ENCODE results near the gene MARCHF10.

Gene MARCHF10

GRCh38 chr17:62690168-62690897 is 117.8 kb downstream of the MARCHF10 start:
- TF ChIP-seq, protein P1, sequence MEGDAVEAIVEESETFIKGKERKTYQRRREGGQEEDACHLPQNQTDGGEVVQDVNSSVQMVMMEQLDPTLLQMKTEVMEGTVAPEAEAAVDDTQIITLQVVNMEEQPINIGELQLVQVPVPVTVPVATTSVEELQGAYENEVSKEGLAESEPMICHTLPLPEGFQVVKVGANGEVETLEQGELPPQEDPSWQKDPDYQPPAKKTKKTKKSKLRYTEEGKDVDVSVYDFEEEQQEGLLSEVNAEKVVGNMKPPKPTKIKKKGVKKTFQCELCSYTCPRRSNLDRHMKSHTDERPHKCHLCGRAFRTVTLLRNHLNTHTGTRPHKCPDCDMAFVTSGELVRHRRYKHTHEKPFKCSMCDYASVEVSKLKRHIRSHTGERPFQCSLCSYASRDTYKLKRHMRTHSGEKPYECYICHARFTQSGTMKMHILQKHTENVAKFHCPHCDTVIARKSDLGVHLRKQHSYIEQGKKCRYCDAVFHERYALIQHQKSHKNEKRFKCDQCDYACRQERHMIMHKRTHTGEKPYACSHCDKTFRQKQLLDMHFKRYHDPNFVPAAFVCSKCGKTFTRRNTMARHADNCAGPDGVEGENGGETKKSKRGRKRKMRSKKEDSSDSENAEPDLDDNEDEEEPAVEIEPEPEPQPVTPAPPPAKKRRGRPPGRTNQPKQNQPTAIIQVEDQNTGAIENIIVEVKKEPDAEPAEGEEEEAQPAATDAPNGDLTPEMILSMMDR (conservative IDR thresholded peaks at IDR 0.05): no peak
- H3K27ac ChIP-seq: no peak overlapping the region

DNA sequence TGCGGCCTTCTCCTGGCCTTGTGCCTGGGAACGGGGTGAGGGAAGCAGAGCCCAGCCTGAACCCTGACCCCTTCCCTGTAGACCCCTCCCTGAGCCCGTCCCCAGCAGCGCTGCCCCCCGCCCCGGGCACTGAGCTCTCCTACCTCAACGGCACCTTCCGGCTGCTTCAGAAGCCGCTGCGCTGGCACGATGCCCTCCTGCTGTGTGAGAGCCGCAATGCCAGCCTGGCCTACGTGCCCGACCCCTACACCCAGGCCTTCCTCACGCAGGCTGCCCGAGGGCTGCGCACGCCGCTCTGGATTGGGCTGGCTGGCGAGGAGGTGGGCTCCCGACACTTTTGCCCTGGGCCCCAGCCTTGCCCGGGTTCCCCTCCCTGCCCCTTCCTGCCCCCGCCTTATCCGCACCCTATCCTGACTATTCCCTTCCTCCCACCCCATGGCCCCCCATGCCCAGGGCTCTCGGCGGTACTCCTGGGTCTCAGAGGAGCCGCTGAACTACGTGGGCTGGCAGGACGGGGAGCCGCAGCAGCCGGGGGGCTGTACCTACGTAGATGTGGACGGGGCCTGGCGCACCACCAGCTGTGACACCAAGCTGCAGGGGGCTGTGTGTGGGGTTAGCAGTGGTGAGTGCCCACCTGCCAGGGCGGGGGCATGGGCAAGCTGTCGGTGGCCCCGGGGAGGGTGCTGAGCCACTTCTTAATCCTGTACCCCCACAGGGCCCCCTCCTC is 118.5 kb downstream of the MARCHF10 start:
- no peak overlapping the region for H3K27ac ChIP-seq
- TF ChIP-seq, protein P1 (conservative IDR thresholded peaks at IDR 0.05): no peak

GRCh38 chr17:62688398-62689160 is 119.5 kb downstream of the MARCHF10 start:
- TF ChIP-seq, protein P1 (conservative IDR thresholded peaks at IDR 0.05): no peak
- H3K27ac ChIP-seq: no peak overlapping the region

DNA sequence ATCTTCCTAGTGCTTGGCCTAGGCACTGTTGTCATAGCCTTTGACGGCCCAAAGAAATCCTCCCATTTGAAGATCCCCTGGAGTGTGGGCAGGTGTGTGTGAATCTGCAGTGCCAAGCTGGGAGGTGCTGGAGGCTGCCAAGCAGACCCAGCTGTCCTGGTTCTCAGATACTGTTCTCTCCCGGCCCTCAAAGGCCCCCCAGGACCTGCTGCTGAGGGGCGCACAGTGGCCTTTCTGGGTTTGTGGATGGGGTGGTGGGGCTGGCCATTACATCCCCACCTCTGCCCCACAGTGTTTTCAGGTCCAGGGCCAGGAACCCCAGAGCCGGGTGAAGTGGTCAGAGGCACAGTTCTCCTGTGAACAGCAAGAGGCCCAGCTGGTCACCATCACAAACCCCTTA is 120.1 kb downstream of the MARCHF10 start:
- H3K27ac ChIP-seq: no peak overlapping the region
- TF ChIP-seq, protein P1 (conservative IDR thresholded peaks at IDR 0.05): no peak

GRCh38 chr17:62684179-62684578 is 123.9 kb downstream of the MARCHF10 start:
- TF ChIP-seq, protein P1 (conservative IDR thresholded peaks at IDR 0.05): no peak
- H3K27ac ChIP-seq: no peak overlapping the region

- TF ChIP-seq, protein P1 (conservative IDR thresholded peaks at IDR 0.05): no peak
Observed at GRCh38 chr17:62681939-62682381, 126.2 kb downstream of the MARCHF10 start.

More at GRCh38 chr17:62681939-62682381, 126.2 kb downstream of the MARCHF10 start:
- H3K27ac ChIP-seq: no peak overlapping the region

Measured in VCaP (cell line).